H1 (cell line): Measurements from ENCODE around the gene ZNF791. TPM values are rescaled to one million over a fixed set of nuclear protein-coding genes. Genes with fewer than 3 reads are reported as not detected.

Experiments
- CTCF ChIA-PET: fragments of 300-600 bp; sonication (Branson Sonifier 250); formaldehyde crosslinking; loops from one replicate; lab custom pipeline; 2021; ENCODE audit not compliant: partially characterized antibody; lab: Charles Lee
- POLR2A ChIA-PET: fragments of 300-600 bp; sonication (Branson Sonifier 250); formaldehyde crosslinking; loops from one replicate; lab custom pipeline; 2021; ENCODE audit warnings: inconsistent platforms; ENCODE audit not compliant: partially characterized antibody; lab: Charles Lee
- DNase-seq, 2 experiments: peaks; one replicate each; pipeline versions ENCODE4 v3.0.0 to v3.0.0-alpha.2; 2010 to 2022; ENCODE audit warnings: low spot score in 2 of 2, low read depth in 1 of 2, mixed read lengths in 1 of 2
- FAIRE-seq: peaks from 2 replicates; lab custom pipeline; 2011; peaks lifted over from hg19 to GRCh38; lab: Jason Lieb, UNC
- H2AFZ ChIP-seq: 2 replicates; pipeline ENCODE4 v1.8.1; 2012; ENCODE audit warnings: low read length, inconsistent platforms
- H2AK5ac ChIP-seq: 2 replicates; pipeline ENCODE4 v1.6.1; 2013; ENCODE audit warnings: low read depth, low read length
- H2BK120ac ChIP-seq: replicated peaks from 2 replicates; pipeline ENCODE3; 2013; ENCODE audit warnings: low read depth, low read length, inconsistent platforms
- H2BK12ac ChIP-seq: 2 replicates; pipeline ENCODE4 v1.6.1; 2013; ENCODE audit warnings: low read depth, low read length
- H2BK15ac ChIP-seq: 2 replicates; pipeline ENCODE4 v1.6.1; 2013; ENCODE audit warnings: low read length
- H2BK20ac ChIP-seq: 2 replicates; pipeline ENCODE4 v1.6.1; 2013; ENCODE audit warnings: low read length
- H2BK5ac ChIP-seq: 2 replicates; pipeline ENCODE4 v1.6.1; 2013; ENCODE audit warnings: low read depth, low read length
- H3K14ac ChIP-seq: 2 replicates; pipeline ENCODE4 v1.6.1; 2013; ENCODE audit warnings: inconsistent platforms; ENCODE audit not compliant: insufficient read length
- H3K18ac ChIP-seq: 2 replicates; pipeline ENCODE4 v1.6.1; 2013; ENCODE audit warnings: low read length; ENCODE audit errors: extremely low read depth
- H3K23ac ChIP-seq: 2 replicates; pipeline ENCODE4 v1.6.1; 2013; ENCODE audit warnings: inconsistent platforms; ENCODE audit not compliant: insufficient read length
- H3K23me2 ChIP-seq: 2 replicates; pipeline ENCODE4 v1.6.1; 2013; ENCODE audit warnings: low read depth, low read length
- H3K27ac ChIP-seq: 2 replicates; pipeline ENCODE4 v1.6.1; 2011; ENCODE audit warnings: low read depth, low read length, inconsistent platforms
- H3K27me3 ChIP-seq, 4 experiments: replicated peaks in 1 of 4; 1 replicate in 1 of 4; 2 replicates in 3 of 4; pipeline versions ENCODE4 v1.6.1 to v1.8.1; 2011 to 2013; ENCODE audit warnings: low read length in 3 of 4, mild to moderate bottlenecking in 3 of 4, inconsistent platforms in 2 of 4, mixed read lengths in 2 of 4, moderate library complexity in 1 of 4; ENCODE audit not compliant: control insufficient read depth in 3 of 4, insufficient read depth in 3 of 4; ENCODE audit errors: extremely low read depth in 1 of 4
- H3K36me3 ChIP-seq, 4 experiments: 2 replicates each; pipeline versions ENCODE4 v1.6.1 to v1.8.1; 2011 to 2013; ENCODE audit warnings: mild to moderate bottlenecking in 4 of 4, low read length in 3 of 4, moderate library complexity in 2 of 4, control low read depth in 1 of 4, inconsistent platforms in 1 of 4; ENCODE audit not compliant: insufficient read depth in 4 of 4, control insufficient read depth in 2 of 4
- H3K4ac ChIP-seq: replicated peaks from 2 replicates; pipeline ENCODE3; 2013; ENCODE audit warnings: low read length, low read depth, mixed read lengths, inconsistent platforms; ENCODE audit not compliant: insufficient read length
- H3K4me1 ChIP-seq, 4 experiments: replicated peaks in 1 of 4; 1 replicate in 1 of 4; 2 replicates in 3 of 4; pipeline versions ENCODE4 v1.6.1 to v1.8.1; 2011 to 2013; ENCODE audit warnings: low read length in 3 of 4, inconsistent platforms in 2 of 4, mixed read lengths in 1 of 4; ENCODE audit not compliant: insufficient read depth in 4 of 4, control insufficient read depth in 3 of 4
- H3K4me2 ChIP-seq, 2 experiments: 2 replicates each; pipeline versions ENCODE4 v1.6.1 to v1.8.1; 2011 to 2013; ENCODE audit warnings: low read depth in 2 of 2, low read length in 2 of 2, control low read depth in 1 of 2, inconsistent platforms in 1 of 2, mild to moderate bottlenecking in 1 of 2; ENCODE audit not compliant: insufficient read depth in 1 of 2
- H3K4me3 ChIP-seq, 4 experiments: fragments of 200-600, 300-600 bp in 1 of 4; sonication (generic), shearing (Covaris generic), sonication (Bioruptor Twin) in 1 of 4; 2 replicates each; pipeline versions ENCODE4 v1.5.1 to v1.8.1; 2011 to 2016; ENCODE audit warnings: low read length in 4 of 4, low read depth in 3 of 4, control low read depth in 2 of 4, inconsistent platforms in 2 of 4, mild to moderate bottlenecking in 2 of 4, mixed read lengths in 1 of 4, moderate library complexity in 1 of 4; ENCODE audit not compliant: insufficient read depth in 2 of 4; ENCODE audit errors: extremely low read depth in 1 of 4
- H3K56ac ChIP-seq: replicated peaks from 2 replicates; pipeline ENCODE3; 2013; ENCODE audit warnings: low read depth, mild to moderate bottlenecking, mixed read lengths, low read length, inconsistent platforms; ENCODE audit not compliant: insufficient read length
- H3K79me1 ChIP-seq: 2 replicates; pipeline ENCODE4 v1.6.1; 2013; ENCODE audit warnings: low read depth, low read length, control low read depth
- H3K79me2 ChIP-seq, 2 experiments: 2 replicates each; pipeline versions ENCODE4 v1.6.1 to v1.8.1; 2012 to 2013; ENCODE audit warnings: low read length in 2 of 2, mild to moderate bottlenecking in 2 of 2, inconsistent platforms in 1 of 2; ENCODE audit not compliant: insufficient read depth in 2 of 2, control insufficient read depth in 1 of 2
- H3K9ac ChIP-seq, 4 experiments: replicated peaks in 1 of 4; 1 replicate in 1 of 4; 2 replicates in 3 of 4; pipeline versions ENCODE4 v1.6.1 to v1.8.1; 2011 to 2013; ENCODE audit warnings: low read depth in 3 of 4, low read length in 3 of 4, control low read depth in 2 of 4, mild to moderate bottlenecking in 2 of 4, moderate library complexity in 2 of 4, inconsistent platforms in 1 of 4; ENCODE audit errors: extremely low read depth in 1 of 4
- H3K9me3 ChIP-seq, 2 experiments: 2 replicates each; pipeline versions ENCODE4 v1.6.1 to v1.8.1; 2012 to 2013; ENCODE audit warnings: mild to moderate bottlenecking in 2 of 2, moderate library complexity in 2 of 2, control low read depth in 1 of 2, inconsistent platforms in 1 of 2, low read depth in 1 of 2, low read length in 1 of 2, mixed read lengths in 1 of 2; ENCODE audit not compliant: insufficient read depth in 2 of 2
- H4K20me1 ChIP-seq, 2 experiments: replicated peaks in 1 of 2; 2 replicates each; pipeline versions ENCODE3 to v1.8.1; 2011 to 2013; ENCODE audit warnings: inconsistent platforms in 2 of 2, low read length in 2 of 2, mild to moderate bottlenecking in 1 of 2; ENCODE audit not compliant: insufficient read depth in 2 of 2, control insufficient read depth in 1 of 2
- H4K5ac ChIP-seq: 2 replicates; pipeline ENCODE4 v1.6.1; 2013; ENCODE audit warnings: low read length, low read depth, mixed read lengths, inconsistent platforms; ENCODE audit not compliant: insufficient read length
- H4K8ac ChIP-seq: 2 replicates; pipeline ENCODE4 v1.8.0; 2013; ENCODE audit warnings: mild to moderate bottlenecking, moderate library complexity, low read length, inconsistent platforms; ENCODE audit not compliant: insufficient read depth; ENCODE audit errors: extremely low read depth
- H4K91ac ChIP-seq: replicated peaks from 2 replicates; pipeline ENCODE3; 2013; ENCODE audit warnings: low read length, mixed read lengths, inconsistent platforms; ENCODE audit not compliant: insufficient read length
- CREB1 ChIP-seq: IDR thresholded peaks from 2 replicates; pipeline ENCODE4 v1.6.1; 2012; ENCODE audit warnings: inconsistent platforms
- GABPA ChIP-seq: IDR thresholded peaks from 2 replicates; pipeline ENCODE4 v1.6.1; 2011; ENCODE audit warnings: mild to moderate bottlenecking, low read length, moderate library complexity, borderline replicate concordance; ENCODE audit not compliant: insufficient read depth
- KDM5A ChIP-seq: fragments of 200-600 bp; IDR thresholded peaks from 2 replicates; pipeline ENCODE4 v1.7.1; 2012; ENCODE audit warnings: mild to moderate bottlenecking, low read length, inconsistent platforms, mixed read lengths
- PHF8 ChIP-seq: fragments of 200-600 bp; sonication (generic); conservative IDR thresholded peaks from 2 replicates; pipeline ENCODE4 v1.7.1; 2012; ENCODE audit warnings: low read depth, mild to moderate bottlenecking, inconsistent platforms, low read length, moderate library complexity
- POLR2AphosphoS5 ChIP-seq: IDR thresholded peaks from 2 replicates; pipeline ENCODE4 v1.6.1; 2011; ENCODE audit warnings: low read depth, low read length
- SIN3A ChIP-seq, 2 experiments: IDR thresholded peaks in 1 of 2; conservative IDR thresholded peaks in 1 of 2; 2 replicates each; pipeline ENCODE4 v1.6.1; 2011 to 2012; ENCODE audit warnings: low read length in 2 of 2, improper control_type of control experiment in 1 of 2, low read depth in 1 of 2, mild to moderate bottlenecking in 1 of 2
- SP1 ChIP-seq: IDR thresholded peaks from 2 replicates; pipeline ENCODE4 v1.6.1; 2011; ENCODE audit warnings: low read depth, low read length
- SP2 ChIP-seq: IDR thresholded peaks from 2 replicates; pipeline ENCODE4 v1.6.1; 2012; ENCODE audit warnings: mild to moderate bottlenecking, low read length, inconsistent platforms
- SP4 ChIP-seq: IDR thresholded peaks from 2 replicates; pipeline ENCODE4 v1.6.1; 2012; ENCODE audit warnings: low read length, inconsistent platforms
- SRF ChIP-seq: IDR thresholded peaks from 2 replicates; pipeline ENCODE4 v1.6.1; 2011; ENCODE audit warnings: mild to moderate bottlenecking, low read depth, low read length, moderate library complexity
- TAF1 ChIP-seq: IDR thresholded peaks from 2 replicates; pipeline ENCODE4 v1.6.1; 2011; ENCODE audit warnings: mild to moderate bottlenecking, low read depth, low read length
- TBP ChIP-seq: IDR thresholded peaks from 2 replicates; pipeline ENCODE4 v1.6.1; 2011; ENCODE audit warnings: low read depth, low read length, improper control_type of control experiment
- WGBS, 2 experiments: shearing (Covaris generic) in 1 of 2; methylation state at CpG; one replicate each; pipeline versions ENCODE4 v1.1.6 to v1.1.7; 2013 to 2015; ENCODE audit warnings: low lambda C conversion rate in 2 of 2, mixed read lengths in 2 of 2, inconsistent platforms in 1 of 2, low coverage in 1 of 2, missing lambda C conversion rate in 1 of 2; ENCODE audit not compliant: insufficient replicate concordance in 2 of 2, insufficient coverage in 1 of 2, insufficient read length in 1 of 2; ENCODE audit errors: extremely low coverage in 1 of 2, missing lambda C conversion rate in 1 of 2; 5-methylcytosine and 5-hydroxymethylcytosine counted together
- polyA plus RNA-seq, 7 experiments: library from polyadenylated mRNA; depleted of rRNA in 3 of 7; stranded (reverse) in 5 of 7; unstranded in 2 of 7; fragments of >200 nt in 5 of 7; fragments of 200-250 nt in 2 of 7; gene quantifications; 1 replicate in 5 of 7; 2 replicates in 1 of 7; 4 replicates in 1 of 7; pipeline versions ENCODE4 v1.2.1 to v1.2.3, GENCODE V29; 2011 to 2013; ENCODE audit warnings: missing spikeins in 2 of 7, mixed read lengths in 2 of 7
- total RNA-seq: library from RNA; stranded (reverse); fragmentation: NEBNext Ultra II Directional; extraction: Animal tissue kit (Norgen Biotek cat#: 25700); gene quantifications from 2 replicates; pipeline ENCODE4 v1.2.1, GENCODE V29; 2021

Gene ZNF791
- total and polyA plus RNA-seq, 2 of the 8 experiments (the other 6 are each of a cell fraction or from before 2014, with no cell fraction given) = 4.1 to 18.6 TPM

DNA sequence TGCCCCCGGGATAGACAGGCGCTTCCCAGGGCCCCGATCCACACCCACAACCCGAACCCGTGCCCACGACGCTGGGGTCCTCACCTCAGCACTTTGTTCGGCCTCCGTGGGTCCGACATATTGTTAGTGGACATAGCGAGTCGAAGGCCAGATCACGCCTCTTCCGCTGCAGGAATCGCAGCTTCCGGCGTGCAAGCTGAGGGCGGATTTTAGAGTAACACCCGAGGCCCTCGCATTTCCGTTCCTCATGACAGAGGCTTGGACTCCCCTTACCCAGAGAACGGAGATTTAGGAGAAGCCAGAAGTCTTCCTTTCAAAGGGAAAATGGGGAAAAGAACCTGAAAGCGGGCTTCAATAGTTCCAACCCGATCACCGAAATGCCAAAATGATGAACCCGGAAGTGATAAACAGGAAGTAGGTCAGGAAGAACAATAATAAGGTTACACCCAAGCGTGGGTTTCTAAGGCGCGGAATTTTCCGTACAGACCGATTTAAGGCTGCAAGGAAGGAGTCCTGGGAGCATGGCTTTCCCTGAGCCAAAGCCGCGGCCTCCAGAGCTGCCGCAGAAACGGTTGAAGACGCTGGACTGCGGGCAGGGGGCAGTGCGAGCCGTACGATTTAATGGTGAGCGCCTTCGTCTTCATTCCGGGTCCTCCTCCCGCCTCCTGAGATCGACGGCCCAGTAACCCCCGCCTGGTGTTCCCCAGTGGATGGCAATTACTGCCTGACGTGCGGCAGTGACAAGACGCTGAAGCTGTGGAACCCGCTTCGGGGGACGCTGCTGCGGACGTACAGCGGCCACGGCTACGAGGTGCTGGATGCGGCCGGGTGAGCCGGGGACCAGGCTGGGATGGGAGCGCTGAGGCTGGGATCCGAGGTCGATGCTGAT lies 58.8 kb downstream of the ZNF791 start:
- no peak overlapping the region for H3K23ac ChIP-seq
- H3K56ac ChIP-seq = no peak overlapping the region
- H4K91ac ChIP-seq = peak overlapping the region; percentile 15
- no peak overlapping the region; the same call in 1 of the 2 replicates for H3K18ac ChIP-seq
- no peak overlapping the region for H2AK5ac ChIP-seq
- ChIA-PET CTCF (interaction anchor here (0.8 to 1.4 kb wide), 5 partner anchors 8 to 123 kb away, joined by 3 to 4 read pairs (median 3); no protein-coding TSS in a partner anchor), POLR2A (interaction anchor here (0.6 to 5.3 kb wide), 16 partner anchors 8 to 185 kb away, joined by 3 to 23 read pairs (median 4); partner anchors contain the start of genes DHPS, GET3, TNPO2 and TRIR)
- H3K4me2 ChIP-seq = peak overlapping the region; percentile 86 to 95
- peak overlapping the region; percentile 98 for H4K8ac ChIP-seq
- peak overlapping the region; percentile 78 to 95 (median 85) for H3K4me3 ChIP-seq
- peak in 1 of 2 experiments; percentile 81 for DNase-seq
- no peak overlapping the region for H2BK15ac ChIP-seq
- 4% methylated on average over 52 of the region's 64 CpGs; no CpG with 5 or more reads in 1 of the 2 experiments for whole genome bisulfite sequencing, 2 experiments
- peaks cover 0 to 22% of the 10 kb centered on the region in 2 experiments; a peak in 1 of 4 replicates for H3K79me2 ChIP-seq
- H3K79me1 ChIP-seq = peaks cover 4% of the 10 kb centered on the region; the same call in 1 of the 2 replicates
- H2BK20ac ChIP-seq = no peak overlapping the region
- H4K5ac ChIP-seq = peak overlapping the region; percentile 73
- H3K27me3 ChIP-seq = no peaks in the 10 kb centered on the region; a peak in 1 of 7 replicates
- peaks cover 3 to 22% (median 6%) of the 10 kb centered on the region in 4 experiments for H3K4me1 ChIP-seq
- H3K27ac ChIP-seq = peak overlapping the region; percentile 99
- peak overlapping the region; percentile 81 to 94 (median 86) for H3K9ac ChIP-seq
- peak overlapping the region; percentile 98 for H2AFZ ChIP-seq
- H3K4ac ChIP-seq = no peak overlapping the region
- H2BK5ac ChIP-seq = peak overlapping the region; percentile 62; the same call in 1 of the 2 replicates
- no peaks in the 10 kb centered on the region for H3K9me3 ChIP-seq
- peaks cover 3 to 18% of the 10 kb centered on the region in 2 experiments for H4K20me1 ChIP-seq
- peaks cover 7 to 18% (median 14%) of the 10 kb centered on the region in 4 experiments; a peak in 7 of 8 replicates for H3K36me3 ChIP-seq
- no peak overlapping the region for H3K14ac ChIP-seq
- FAIRE-seq = no peak
- H2BK12ac ChIP-seq = no peak overlapping the region
- no peak overlapping the region for H2BK120ac ChIP-seq
- H3K23me2 ChIP-seq = peaks cover 24% of the 10 kb centered on the region
- TF ChIP-seq KDM5A (peak; percentile 90), SRF (no peak), CREB1 (peak; percentile 32; the same call in 1 of the 2 replicates), SIN3A (conservative IDR thresholded peaks at IDR 0.05 in 1 of 2, IDR thresholded peaks at IDR 0.05 in 1 of 2; ENCODE audit: low read depth in 1 of 2, low read length in 2 of 2) (peak; percentile 26 to 93; a peak in 2 of 4 replicates), SP1 (no peak), POLR2AphosphoS5 (peak; percentile 71), SP2 (no peak), TBP (peak; percentile 70), TAF1 (peak; percentile 76), SP4 (peak; percentile 94), GABPA (peak; percentile 98), PHF8 (peak; percentile 52)
